H9 (cell line): ENCODE measurements around the gene CCL24. TPM values are rescaled to one million over a fixed set of nuclear protein-coding genes. Genes with fewer than 3 reads are reported as not detected.
"Not testable (repeated sequence)": the region's sequence is repeated elsewhere in the genome, so short reads cannot be mapped to it uniquely, and the experiment has no call there.

Experiments used
- DNase-seq: peaks from one replicate; pipeline ENCODE4 v3.0.0-alpha.2; 2017
- H2AFZ ChIP-seq: one replicate; pipeline ENCODE4 v1.6.1; 2013; ENCODE audit warnings: mild to moderate bottlenecking, low read length, control low read depth, moderate library complexity
- H2AK5ac ChIP-seq: 2 replicates; pipeline ENCODE4 v1.6.1; 2013; ENCODE audit warnings: low read length, control low read depth, mixed read lengths; ENCODE audit not compliant: insufficient read length
- H2BK120ac ChIP-seq: one replicate; pipeline ENCODE4 v1.6.1; 2013; ENCODE audit warnings: low read depth, mild to moderate bottlenecking, low read length, control low read depth, inconsistent platforms; ENCODE audit not compliant: poor library complexity, severe bottlenecking
- H2BK12ac ChIP-seq: 2 replicates; pipeline ENCODE4 v1.6.1; 2013; ENCODE audit warnings: low read length, control low read depth, mixed read lengths, low read depth; ENCODE audit not compliant: insufficient read length
- H2BK15ac ChIP-seq: 2 replicates; pipeline ENCODE4 v1.6.1; 2013; ENCODE audit warnings: low read depth, low read length, control low read depth
- H2BK20ac ChIP-seq: one replicate; pipeline ENCODE4 v1.6.1; 2013; ENCODE audit warnings: low read depth, mild to moderate bottlenecking, low read length, control low read depth, inconsistent platforms; ENCODE audit not compliant: poor library complexity, severe bottlenecking
- H2BK5ac ChIP-seq: 2 replicates; pipeline ENCODE4 v1.6.1; 2013; ENCODE audit warnings: low read length, control low read depth, mixed read lengths; ENCODE audit not compliant: insufficient read length
- H3K14ac ChIP-seq: 2 replicates; pipeline ENCODE4 v1.6.1; 2013; ENCODE audit warnings: low read length, control low read depth; ENCODE audit not compliant: insufficient read depth
- H3K18ac ChIP-seq: 2 replicates; pipeline ENCODE4 v1.6.1; 2013; ENCODE audit warnings: low read depth, mild to moderate bottlenecking, mixed read lengths, low read length, control low read depth; ENCODE audit not compliant: insufficient read length
- H3K23ac ChIP-seq: 2 replicates; pipeline ENCODE4 v1.6.1; 2013; ENCODE audit warnings: low read length, control low read depth, mixed read lengths, low read depth; ENCODE audit not compliant: insufficient read length
- H3K23me2 ChIP-seq: 2 replicates; pipeline ENCODE4 v1.6.1; 2013; ENCODE audit warnings: low read depth, mild to moderate bottlenecking, mixed read lengths, low read length, control low read depth; ENCODE audit not compliant: insufficient read length, poor library complexity, severe bottlenecking
- H3K27ac ChIP-seq: 2 replicates; pipeline ENCODE4 v1.5.1; 2013; ENCODE audit warnings: low read length, control low read depth, mixed read lengths, low read depth; ENCODE audit not compliant: insufficient read length
- H3K27me3 ChIP-seq: 2 replicates; pipeline ENCODE4 v1.6.1; 2013; ENCODE audit warnings: low read length, control low read depth, inconsistent platforms; ENCODE audit not compliant: insufficient read depth
- H3K4ac ChIP-seq: 2 replicates; pipeline ENCODE4 v1.6.1; 2013; ENCODE audit warnings: low read depth, mild to moderate bottlenecking, control low read depth, inconsistent platforms, low read length, moderate library complexity
- H3K4me1 ChIP-seq: 2 replicates; pipeline ENCODE4 v1.6.1; 2013; ENCODE audit warnings: low read length, control low read depth, inconsistent platforms; ENCODE audit not compliant: insufficient read depth
- H3K4me2 ChIP-seq: 2 replicates; pipeline ENCODE4 v1.6.1; 2013; ENCODE audit warnings: low read length, control low read depth, mixed read lengths; ENCODE audit not compliant: insufficient read length, insufficient read depth
- H3K56ac ChIP-seq: 2 replicates; pipeline ENCODE4 v1.6.1; 2013; ENCODE audit warnings: low read depth, mild to moderate bottlenecking, mixed read lengths, low read length, control low read depth; ENCODE audit not compliant: insufficient read length
- H3K79me1 ChIP-seq: 2 replicates; pipeline ENCODE4 v1.6.1; 2013; ENCODE audit warnings: low read depth, mild to moderate bottlenecking, moderate library complexity, low read length, control low read depth, inconsistent platforms; ENCODE audit not compliant: insufficient read depth, poor library complexity, severe bottlenecking
- H3K79me2 ChIP-seq: 2 replicates; pipeline ENCODE4 v1.6.1; 2013; ENCODE audit warnings: low read length, control low read depth, inconsistent platforms; ENCODE audit not compliant: insufficient read depth
- H3K9ac ChIP-seq: 2 replicates; pipeline ENCODE4 v1.6.1; 2013; ENCODE audit warnings: low read length, control low read depth, mixed read lengths; ENCODE audit not compliant: insufficient read length; ENCODE audit errors: extremely low read depth
- H3K9me3 ChIP-seq: one replicate; pipeline ENCODE4 v1.6.1; 2013; ENCODE audit warnings: low read depth, low read length, inconsistent platforms; ENCODE audit not compliant: control insufficient read depth
- H3T11ph ChIP-seq: one replicate; pipeline ENCODE4 v1.6.1; 2013; ENCODE audit warnings: mild to moderate bottlenecking, low read length, control low read depth, inconsistent platforms
- H4K20me1 ChIP-seq: one replicate; pipeline ENCODE4 v1.6.1; 2013; ENCODE audit not compliant: control insufficient read depth, insufficient read length, insufficient read depth
- H4K5ac ChIP-seq: 2 replicates; pipeline ENCODE4 v1.6.1; 2013; ENCODE audit warnings: low read depth, mild to moderate bottlenecking, mixed read lengths, low read length, control low read depth; ENCODE audit not compliant: insufficient read length
- H4K8ac ChIP-seq: replicated peaks from 2 replicates; pipeline ENCODE4 v1.6.1; 2013; ENCODE audit warnings: low read length, control low read depth, mixed read lengths, low read depth; ENCODE audit not compliant: insufficient read length
- H4K91ac ChIP-seq: 2 replicates; pipeline ENCODE4 v1.6.1; 2013; ENCODE audit warnings: low read depth, mild to moderate bottlenecking, moderate library complexity, mixed read lengths, low read length, control low read depth; ENCODE audit not compliant: insufficient read length
- H3K27ac Mint-ChIP-seq, 3 experiments: 2 replicates in 2 of 3; 3 replicates in 1 of 3; pipeline ENCODE4 v1.8.0; 2020 to 2021; ENCODE audit warnings: mixed read lengths in 3 of 3, mild to moderate bottlenecking in 1 of 3, moderate library complexity in 1 of 3
- H3K27me3 Mint-ChIP-seq: 2 replicates; pipeline ENCODE4 v1.8.0; 2021; ENCODE audit warnings: low read depth, mild to moderate bottlenecking, moderate library complexity, mixed read lengths
- H3K36me3 Mint-ChIP-seq, 3 experiments: 2 replicates in 2 of 3; 3 replicates in 1 of 3; pipeline ENCODE4 v1.8.0; 2020 to 2021; ENCODE audit warnings: low read depth in 3 of 3, mixed read lengths in 3 of 3; ENCODE audit not compliant: insufficient read depth in 1 of 3
- H3K4me1 Mint-ChIP-seq, 2 experiments: 2 replicates each; pipeline ENCODE4 v1.8.0; 2020; ENCODE audit warnings: mixed read lengths in 2 of 2
- H3K4me3 Mint-ChIP-seq, 2 experiments: 2 replicates in 1 of 2; 3 replicates in 1 of 2; pipeline ENCODE4 v1.8.0; 2020 to 2021; ENCODE audit warnings: mild to moderate bottlenecking in 2 of 2, mixed read lengths in 2 of 2, moderate library complexity in 1 of 2
- H3K9me3 Mint-ChIP-seq, 2 experiments: 2 replicates in 1 of 2; 3 replicates in 1 of 2; pipeline ENCODE4 v1.8.0; 2020; ENCODE audit warnings: mild to moderate bottlenecking in 2 of 2, mixed read lengths in 2 of 2, moderate library complexity in 1 of 2
- WGBS: extraction: QIAGEN DNeasy Blood & Tissue Kit; methylation state at CpG from one replicate; pipeline ENCODE4 v1.1.7; 2013; ENCODE audit warnings: missing lambda C conversion rate, low lambda C conversion rate, mixed read lengths; ENCODE audit not compliant: insufficient read length; ENCODE audit errors: extremely low coverage; 5-methylcytosine and 5-hydroxymethylcytosine counted together
- total RNA-seq: library from RNA; stranded (reverse); gene quantifications from 2 replicates; pipeline ENCODE4 v1.2.1, GENCODE V29; 2021
- TF ChIP-seq, protein P1 (sequence below): fragments of 200-600 bp; sonication (generic); conservative IDR thresholded peaks from 3 replicates; pipeline ENCODE4 v1.8.0; 2021; ENCODE audit warnings: antibody characterized with exemption, mild to moderate bottlenecking

The CCL24 gene
- total RNA-seq, 1 experiment from 2014 or later: not detected

DNA sequence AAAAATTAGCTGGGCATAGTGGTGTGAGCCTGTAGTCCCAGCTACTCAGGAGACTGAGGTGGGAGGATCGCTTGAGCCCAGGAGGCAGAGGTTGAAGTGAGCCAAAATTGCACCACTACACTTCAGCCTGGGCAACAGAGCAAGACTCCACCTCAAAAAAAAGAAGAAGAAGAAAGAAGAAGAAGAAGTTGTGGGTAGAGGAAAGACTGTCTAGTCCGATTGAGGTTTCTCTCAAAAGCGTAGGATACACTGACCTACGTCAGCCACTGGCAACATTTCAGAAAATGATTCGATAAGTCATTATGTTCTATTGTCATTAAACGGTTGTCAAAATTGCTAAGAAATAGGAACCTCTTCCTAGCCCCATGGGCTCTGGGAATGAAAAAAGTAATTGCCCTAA is 42.9 kb upstream of the CCL24 start:
- H3K4me3 Mint-ChIP-seq: no peak overlapping the region
- no CpG with 5 or more reads among the region's 6 CpGs for WGBS
- no peak overlapping the region for H3K27ac ChIP-seq

DNA sequence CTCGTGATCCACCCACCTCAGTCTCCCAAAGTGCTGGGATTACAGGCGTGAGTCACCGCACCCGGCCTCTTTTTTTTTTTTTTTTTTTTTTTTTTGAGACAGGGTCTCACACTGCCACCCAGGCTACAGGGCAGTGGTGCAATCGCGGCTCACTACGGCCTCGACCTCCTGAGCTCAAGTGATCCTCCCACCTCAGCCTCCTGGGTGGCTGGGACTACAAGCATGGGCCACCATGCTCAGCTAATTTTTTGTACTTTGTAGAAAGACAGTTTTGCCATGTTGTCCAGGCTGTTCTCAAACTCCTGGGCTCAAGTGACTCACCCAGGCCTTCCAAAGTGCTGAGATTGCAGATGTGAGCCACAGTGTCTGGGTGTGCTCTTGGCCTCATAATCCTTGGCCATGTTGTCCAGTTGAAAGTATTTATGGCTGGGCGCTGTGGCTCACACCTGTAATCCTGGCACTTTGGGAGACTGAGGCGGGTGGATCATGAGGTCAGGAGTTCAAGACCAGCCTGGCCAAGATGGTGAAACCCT is 41.3 kb upstream of the CCL24 start:
- H3K4me3 Mint-ChIP-seq, H3K18ac ChIP-seq, H2BK15ac ChIP-seq, H2BK120ac ChIP-seq, H3K36me3 Mint-ChIP-seq, H3K79me2 ChIP-seq, H4K91ac ChIP-seq, H3T11ph ChIP-seq, H3K23ac ChIP-seq, H3K27ac ChIP-seq, H2AFZ ChIP-seq, H4K8ac ChIP-seq, H3K56ac ChIP-seq, H2BK12ac ChIP-seq, H3K4ac ChIP-seq, H3K79me1 ChIP-seq, DNase-seq, H3K4me1 ChIP-seq, H3K4me1 Mint-ChIP-seq, H2BK20ac ChIP-seq, H3K9me3 ChIP-seq, H3K27ac Mint-ChIP-seq, H3K27me3 Mint-ChIP-seq, H3K9ac ChIP-seq, H4K5ac ChIP-seq, H3K9me3 Mint-ChIP-seq, H3K23me2 ChIP-seq, H3K27me3 ChIP-seq, H2BK5ac ChIP-seq, H3K4me2 ChIP-seq, H3K14ac ChIP-seq, H2AK5ac ChIP-seq, H4K20me1 ChIP-seq: not testable (repeated sequence)
- WGBS: no CpG with 5 or more reads among the region's 10 CpGs

More for the DNA sequence above, 42.9 kb upstream of the CCL24 start:
- Histone ChIP-seq H3K18ac (no peak overlapping the region), H3K27me3 (no peaks in the 10 kb centered on the region), H3K4me1 (no peaks in the 10 kb centered on the region), H2BK20ac (no peak overlapping the region), H2AFZ (no peak overlapping the region), H3K23me2 (no peaks in the 10 kb centered on the region), H3K23ac (no peak overlapping the region), H3K79me1 (no peaks in the 10 kb centered on the region), H3K9ac (no peak overlapping the region), H2BK15ac (no peak overlapping the region), H2BK120ac (no peak overlapping the region), H4K5ac (no peak overlapping the region), H3K79me2 (no peaks in the 10 kb centered on the region), H4K20me1 (no peaks in the 10 kb centered on the region), H4K8ac (no peak overlapping the region), H3K14ac (no peak overlapping the region), H3K9me3 (no peaks in the 10 kb centered on the region), H3T11ph (no peak overlapping the region), H3K4ac (no peak overlapping the region), H4K91ac (no peak overlapping the region), H2BK5ac (no peak overlapping the region), H2BK12ac (no peak overlapping the region), H3K56ac (no peak overlapping the region), H3K4me2 (no peak overlapping the region), H2AK5ac (no peak overlapping the region)
- Mint-ChIP-seq H3K36me3 (no peaks in the 10 kb centered on the region; a peak in 1 of 7 replicates), H3K4me1 (no peaks in the 10 kb centered on the region), H3K9me3 (no peaks in the 10 kb centered on the region; a peak in 1 of 5 replicates), H3K27me3 (no peaks in the 10 kb centered on the region), H3K27ac (no peak overlapping the region)
- TF ChIP-seq, protein P1, sequence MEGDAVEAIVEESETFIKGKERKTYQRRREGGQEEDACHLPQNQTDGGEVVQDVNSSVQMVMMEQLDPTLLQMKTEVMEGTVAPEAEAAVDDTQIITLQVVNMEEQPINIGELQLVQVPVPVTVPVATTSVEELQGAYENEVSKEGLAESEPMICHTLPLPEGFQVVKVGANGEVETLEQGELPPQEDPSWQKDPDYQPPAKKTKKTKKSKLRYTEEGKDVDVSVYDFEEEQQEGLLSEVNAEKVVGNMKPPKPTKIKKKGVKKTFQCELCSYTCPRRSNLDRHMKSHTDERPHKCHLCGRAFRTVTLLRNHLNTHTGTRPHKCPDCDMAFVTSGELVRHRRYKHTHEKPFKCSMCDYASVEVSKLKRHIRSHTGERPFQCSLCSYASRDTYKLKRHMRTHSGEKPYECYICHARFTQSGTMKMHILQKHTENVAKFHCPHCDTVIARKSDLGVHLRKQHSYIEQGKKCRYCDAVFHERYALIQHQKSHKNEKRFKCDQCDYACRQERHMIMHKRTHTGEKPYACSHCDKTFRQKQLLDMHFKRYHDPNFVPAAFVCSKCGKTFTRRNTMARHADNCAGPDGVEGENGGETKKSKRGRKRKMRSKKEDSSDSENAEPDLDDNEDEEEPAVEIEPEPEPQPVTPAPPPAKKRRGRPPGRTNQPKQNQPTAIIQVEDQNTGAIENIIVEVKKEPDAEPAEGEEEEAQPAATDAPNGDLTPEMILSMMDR: no peak
- no peak for DNase-seq
